K562 (cell line): ENCODE measurements around the gene CGB8.

Source experiments
- CTCFL ChIP-seq: IDR thresholded peaks from 2 replicates; pipeline ENCODE4 v1.6.1; 2011; ENCODE audit warnings: borderline replicate concordance, low read depth, mild to moderate bottlenecking, moderate library complexity, low read length; ENCODE audit not compliant: insufficient read depth, poor library complexity, severe bottlenecking
- FOXM1 ChIP-seq, 2 experiments: fragments of 450-650 bp in 1 of 2; sonication (generic) in 1 of 2; formaldehyde crosslinking in 1 of 2; IDR thresholded peaks; 2 replicates each; pipeline versions ENCODE4 v1.6.1 to v1.9.0; 2017 to 2022; ENCODE audit warnings: low read depth in 2 of 2, mild to moderate bottlenecking in 2 of 2, missing genetic modification reagents in 1 of 2, moderate library complexity in 1 of 2
- GTF2F1 ChIP-seq: IDR thresholded peaks from 2 replicates; pipeline ENCODE4 v1.6.1; 2011; ENCODE audit warnings: low read depth, low read length, improper control_type of control experiment
- RCOR1 ChIP-seq, 2 experiments: IDR thresholded peaks; 2 replicates each; pipeline ENCODE4 v1.6.1; 2012; ENCODE audit warnings: low read depth in 2 of 2, low read length in 2 of 2, borderline replicate concordance in 1 of 2, improper control_type of control experiment in 1 of 2
- USF2 ChIP-seq: sonication (generic); formaldehyde crosslinking; IDR thresholded peaks from 2 replicates; pipeline ENCODE4 v1.5.0; 2020; ENCODE audit warnings: missing genetic modification reagents
- ZEB2 ChIP-seq: fragments of 450-650 bp; IDR thresholded peaks from 2 replicates; pipeline ENCODE4 v1.6.1; 2016

- TF ChIP-seq CTCFL (no peak), RCOR1 (IDR thresholded peaks at IDR 0.05; ENCODE audit: borderline replicate concordance in 1 of 2, low read depth in 2 of 2, low read length in 2 of 2) (no peak), ZEB2 (no peak), GTF2F1 (no peak), FOXM1 (IDR thresholded peaks at IDR 0.05; ENCODE audit: low read depth) (no peak), FOXM1 (CRISPR knock-in tag; IDR thresholded peaks at IDR 0.05; ENCODE audit: low read depth) (no peak), USF2 (CRISPR knock-in tag) (no peak)
Measured at GRCh38 chr19:49070416-49070815, 21.5 kb upstream of the CGB8 start.
